Daoy (cell line): ENCODE results near the gene UCP1. TPM values are rescaled to one million over a fixed set of nuclear protein-coding genes. Genes with fewer than 3 reads are reported as not detected.
"Not testable (repeated sequence)": the region's sequence is repeated elsewhere in the genome, so short reads cannot be mapped to it uniquely, and the experiment has no call there.

Source experiments
- DNase-seq: peaks from one replicate; pipeline ENCODE4 v3.0.0-alpha.2; 2015; ENCODE audit warnings: low read depth
- total RNA-seq: library from RNA; depleted of rRNA; stranded (reverse); fragments of >200 nt; shearing (Covaris generic); gene quantifications from 2 replicates; pipeline ENCODE4 v1.2.3, GENCODE V29; 2014; rRNA removed

The UCP1 gene
- total RNA-seq, 1 experiment from 2014 or later: 0.34 TPM

DNA sequence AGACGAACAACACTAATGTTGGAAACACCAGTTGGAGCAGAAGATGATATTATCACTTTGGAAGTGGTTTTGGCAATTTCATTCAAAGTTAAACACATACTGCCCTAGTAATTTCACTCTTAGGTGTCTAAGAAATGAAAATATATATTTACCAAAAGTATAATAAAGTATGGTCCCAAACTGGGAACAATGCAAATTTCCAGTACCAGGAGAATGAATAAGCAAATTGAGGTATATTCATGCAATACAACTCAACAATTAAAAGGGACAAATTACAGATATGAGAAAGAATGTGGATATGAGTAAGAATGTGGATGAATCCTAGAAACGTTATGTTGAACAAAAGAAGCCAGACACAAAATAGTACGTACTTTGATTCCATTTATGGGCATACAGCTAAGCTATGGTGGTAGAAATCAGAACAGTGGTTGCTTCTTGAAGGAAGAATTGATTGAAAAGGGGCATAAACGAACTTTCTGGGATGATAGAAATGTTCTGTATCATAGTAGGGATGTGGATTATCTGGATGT, 34.7 kb downstream of the UCP1 start:
- no peak for DNase-seq

DNA sequence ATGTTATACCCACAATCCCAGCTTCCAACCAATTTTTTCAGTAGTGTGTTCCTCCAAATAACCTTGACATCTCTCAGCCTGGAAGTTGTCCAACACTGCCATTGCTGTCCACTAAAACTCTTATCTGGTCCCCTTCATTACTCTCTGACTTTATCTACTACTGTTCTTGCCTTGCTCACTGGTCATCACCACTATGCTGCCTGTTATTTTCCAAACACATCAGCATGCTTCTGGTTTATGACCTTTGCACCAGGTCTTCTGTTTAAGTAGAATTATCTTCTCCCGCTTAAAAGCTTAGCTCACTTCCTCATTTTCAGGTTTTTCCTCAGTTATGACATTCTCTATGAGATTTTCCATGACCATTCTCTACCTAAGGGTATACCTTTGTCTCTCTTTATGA, 39.3 kb downstream of the UCP1 start:
- no peak for DNase-seq

DNA sequence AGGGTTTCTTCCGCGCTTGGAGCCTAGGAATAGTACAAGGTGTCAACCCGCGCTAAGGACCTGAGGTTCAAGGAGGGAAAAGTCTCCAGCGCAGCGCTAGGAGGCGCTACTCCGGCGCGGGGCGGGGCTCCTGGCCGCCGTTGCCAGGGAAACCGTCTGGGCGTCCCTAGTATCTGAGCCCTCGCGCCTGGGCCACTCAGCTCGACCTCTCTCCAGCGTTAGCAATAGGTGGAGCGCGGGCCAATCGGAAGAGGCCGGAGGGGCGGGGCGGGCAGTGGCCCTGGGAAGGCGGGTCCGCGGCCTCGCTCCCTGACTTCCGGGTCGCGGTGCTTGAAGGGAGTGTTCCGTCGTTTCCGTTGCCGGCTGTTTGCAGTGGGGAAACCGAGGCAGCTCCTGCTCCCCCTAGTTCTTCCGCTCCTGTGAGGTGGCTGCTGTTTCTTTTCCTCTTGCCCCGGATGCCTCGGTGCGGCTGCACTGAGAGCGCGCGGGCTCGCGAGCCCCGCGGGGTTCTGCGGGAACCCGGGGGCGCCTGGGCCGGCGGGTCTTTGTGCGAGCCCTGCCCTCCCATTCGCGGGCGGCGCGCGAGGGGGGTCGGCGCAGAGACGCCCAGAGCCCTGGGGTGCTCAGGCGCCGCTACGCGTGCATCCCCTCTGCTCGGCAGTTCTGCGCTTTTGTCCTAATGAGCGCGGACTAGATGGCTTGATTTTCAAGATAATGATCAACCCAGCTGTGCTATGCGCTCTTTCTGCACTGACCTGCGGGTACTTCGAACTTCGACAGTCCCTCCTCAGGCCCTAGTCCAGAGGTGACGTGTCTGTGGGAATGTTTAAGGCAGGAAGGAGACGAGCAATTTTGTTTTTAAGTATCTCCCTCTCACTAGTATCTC, 44.7 kb downstream of the UCP1 start, which contains the start of gene ELMOD2:
ELMOD2 (plus strand) TSS at position 312 of the 886 bp plus-strand sequence. CDS start 1,261 bp downstream, outside the sequence.
- DNase-seq: peak; percentile 94

DNA sequence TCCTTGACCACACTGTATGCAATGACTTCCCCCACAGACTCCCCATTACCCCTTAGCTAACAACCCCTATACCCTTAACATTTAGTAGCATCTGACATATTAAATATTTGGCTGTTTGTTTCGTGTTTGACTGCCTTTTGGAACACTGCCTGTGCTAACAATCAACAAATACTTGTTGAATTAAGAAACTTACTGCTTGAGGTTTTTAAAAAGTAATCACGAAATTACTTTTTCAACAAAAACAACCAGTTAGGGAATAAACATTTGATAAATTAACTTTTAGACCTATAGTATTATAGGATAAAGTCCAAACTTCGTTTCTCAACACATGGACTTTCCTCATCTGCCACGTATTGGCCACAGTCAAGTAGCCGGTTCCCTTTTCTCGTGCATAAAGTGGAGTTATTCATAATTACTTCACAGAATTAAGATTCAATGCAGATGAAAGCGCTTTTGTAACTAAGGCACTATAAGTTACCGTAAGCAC, 45.3 kb downstream of the UCP1 start:
- no peak for DNase-seq

DNA sequence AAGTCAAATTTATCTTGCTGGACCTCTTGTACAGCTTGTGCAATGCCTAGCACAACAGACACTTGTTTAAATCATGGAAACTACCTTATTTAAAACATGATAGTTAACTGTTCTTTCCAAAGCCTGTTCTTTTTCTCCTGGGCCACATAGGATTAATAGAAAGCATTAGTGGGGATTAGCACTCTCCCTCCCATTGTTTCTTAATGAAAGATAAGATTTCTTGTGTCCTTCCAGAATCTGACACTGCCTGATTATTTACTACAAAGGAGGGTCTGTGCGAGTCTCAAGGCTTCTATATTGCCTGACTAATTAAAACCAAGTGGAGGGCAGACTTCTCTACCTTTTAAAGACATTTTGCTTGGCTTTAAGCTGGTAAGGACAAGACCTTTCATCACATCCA, 53.3 kb downstream of the UCP1 start:
- no peak for DNase-seq

DNA sequence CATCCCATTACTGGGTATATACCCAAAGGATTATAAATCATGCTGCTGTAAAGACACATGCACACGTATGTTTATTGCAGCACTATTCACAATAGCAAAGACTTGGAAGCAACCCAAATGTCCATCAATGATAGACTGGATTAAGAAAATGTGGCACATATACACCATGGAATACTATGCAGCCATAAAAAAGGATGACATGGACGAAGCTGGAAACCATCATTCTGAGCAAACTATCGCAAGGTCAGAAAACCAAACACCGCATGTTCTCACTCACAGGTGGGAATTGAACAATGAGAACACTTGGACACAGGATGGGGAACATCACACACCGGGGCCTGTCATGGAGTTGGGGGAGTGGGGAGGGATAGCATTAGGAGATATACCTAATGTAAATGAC, 55.0 kb downstream of the UCP1 start:
- DNase-seq: not testable (repeated sequence)

Other genes with a start within 250 kb of the UCP1 start
- gene SCOC, start 195.3 kb downstream of the UCP1 start, total RNA-seq: 46.4 and 63.7 TPM in 2 replicates
- 9.3 and 9.4 TPM in 2 replicates for gene CLGN, start 141.3 kb downstream of the UCP1 start, total RNA-seq
- not detected in 2 replicates for gene MGAT4D, start 70.7 kb downstream of the UCP1 start, total RNA-seq
- gene ELMOD2, start 44.8 kb downstream of the UCP1 start, total RNA-seq: 27.2 and 36.1 TPM in 2 replicates
- 6.1 and 8.5 TPM in 2 replicates for gene TBC1D9, start 187.4 kb upstream of the UCP1 start, total RNA-seq